Mesothelial cell of epicardium (in vitro differentiated cells): Measurements from ENCODE around the gene FRK. TPM values are rescaled to one million over a fixed set of nuclear protein-coding genes. Genes with fewer than 3 reads are reported as not detected.

ENCODE experiments used
- DNase-seq, 2 experiments: peaks; one replicate each; pipeline ENCODE4 v3.0.0; 2021; ENCODE audit warnings: low spot score in 2 of 2; ENCODE audit not compliant: unreplicated experiment in 2 of 2
- H3K27ac Mint-ChIP-seq: 2 replicates; pipeline ENCODE4 v1.8.0; 2021; ENCODE audit warnings: mixed read lengths
- H3K27me3 Mint-ChIP-seq: 2 replicates; pipeline ENCODE4 v1.8.0; 2021; ENCODE audit warnings: low read depth, mixed read lengths
- H3K36me3 Mint-ChIP-seq: 2 replicates; pipeline ENCODE4 v1.8.0; 2021; ENCODE audit warnings: mixed read lengths
- H3K4me1 Mint-ChIP-seq: 2 replicates; pipeline ENCODE4 v1.8.0; 2021; ENCODE audit warnings: mixed read lengths
- H3K4me3 Mint-ChIP-seq: 2 replicates; pipeline ENCODE4 v1.8.0; 2021; ENCODE audit warnings: mild to moderate bottlenecking, moderate library complexity, mixed read lengths
- H3K9me3 Mint-ChIP-seq: 2 replicates; pipeline ENCODE4 v1.8.0; 2021; ENCODE audit warnings: mixed read lengths
- total RNA-seq: library from RNA; stranded (reverse); gene quantifications from 3 replicates; pipeline ENCODE4 v1.2.1, GENCODE V29; 2021
- TF ChIP-seq, protein P1 (sequence below): fragments of 200-600 bp; sonication (generic); IDR thresholded peaks from one replicate; pipeline ENCODE4 v1.5.0; 2021; ENCODE audit warnings: antibody characterized with exemption; ENCODE audit not compliant: unreplicated experiment

FRK gene
- total RNA-seq, 1 donor from 2014 or later = 5.1 TPM

DNA sequence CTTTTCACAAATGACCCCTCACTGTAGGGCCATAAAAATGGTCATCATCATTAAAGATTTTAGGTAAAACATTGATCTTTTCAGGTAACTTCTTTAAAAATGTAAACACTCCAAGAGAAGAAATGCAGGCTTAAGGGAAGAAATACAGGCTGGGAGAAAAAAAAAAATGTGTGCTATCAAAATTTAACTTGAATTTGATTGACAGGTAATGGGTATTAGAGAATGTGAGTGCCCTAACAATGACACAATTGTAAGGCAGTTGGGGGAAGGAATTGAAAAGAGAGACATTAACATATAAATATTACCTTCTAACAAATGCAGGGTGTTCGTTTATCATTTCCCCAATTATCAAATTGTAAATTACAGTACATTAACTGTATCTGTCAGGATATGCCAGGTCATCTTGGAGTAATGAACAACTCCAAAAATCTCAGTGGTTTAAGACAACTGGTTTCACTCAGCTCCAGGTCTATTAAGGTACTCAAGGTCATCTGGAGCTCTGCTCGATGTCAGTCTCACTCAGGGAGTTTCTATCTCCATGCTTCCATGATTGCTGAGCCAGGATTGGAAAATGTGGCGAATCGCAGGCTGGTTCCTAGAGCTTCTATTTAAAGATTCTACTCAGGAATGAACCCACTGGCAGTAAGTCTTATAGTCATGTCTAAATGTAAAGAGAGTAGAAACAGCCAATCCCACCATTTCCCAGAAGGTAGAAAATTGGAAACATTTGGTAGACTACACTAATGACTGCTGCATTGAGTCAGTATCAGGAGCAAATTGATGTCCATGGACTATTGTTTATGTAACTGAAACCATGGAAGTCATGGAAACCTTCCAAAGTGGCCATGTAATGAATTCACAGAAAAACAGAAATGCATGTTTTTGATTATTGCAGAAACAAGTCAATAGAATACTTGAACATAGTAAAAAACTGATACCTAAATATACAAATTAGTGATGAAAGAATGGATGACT lies 55.6 kb downstream of the FRK start:
- H3K27me3 Mint-ChIP-seq = no peaks in the 10 kb centered on the region
- TF ChIP-seq, protein P1, sequence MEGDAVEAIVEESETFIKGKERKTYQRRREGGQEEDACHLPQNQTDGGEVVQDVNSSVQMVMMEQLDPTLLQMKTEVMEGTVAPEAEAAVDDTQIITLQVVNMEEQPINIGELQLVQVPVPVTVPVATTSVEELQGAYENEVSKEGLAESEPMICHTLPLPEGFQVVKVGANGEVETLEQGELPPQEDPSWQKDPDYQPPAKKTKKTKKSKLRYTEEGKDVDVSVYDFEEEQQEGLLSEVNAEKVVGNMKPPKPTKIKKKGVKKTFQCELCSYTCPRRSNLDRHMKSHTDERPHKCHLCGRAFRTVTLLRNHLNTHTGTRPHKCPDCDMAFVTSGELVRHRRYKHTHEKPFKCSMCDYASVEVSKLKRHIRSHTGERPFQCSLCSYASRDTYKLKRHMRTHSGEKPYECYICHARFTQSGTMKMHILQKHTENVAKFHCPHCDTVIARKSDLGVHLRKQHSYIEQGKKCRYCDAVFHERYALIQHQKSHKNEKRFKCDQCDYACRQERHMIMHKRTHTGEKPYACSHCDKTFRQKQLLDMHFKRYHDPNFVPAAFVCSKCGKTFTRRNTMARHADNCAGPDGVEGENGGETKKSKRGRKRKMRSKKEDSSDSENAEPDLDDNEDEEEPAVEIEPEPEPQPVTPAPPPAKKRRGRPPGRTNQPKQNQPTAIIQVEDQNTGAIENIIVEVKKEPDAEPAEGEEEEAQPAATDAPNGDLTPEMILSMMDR = no peak
- DNase-seq = no peak
- no peak overlapping the region for H3K27ac Mint-ChIP-seq
- H3K36me3 Mint-ChIP-seq = peaks cover 11% of the 10 kb centered on the region
- H3K4me3 Mint-ChIP-seq = no peak overlapping the region
- H3K4me1 Mint-ChIP-seq = peaks cover 8% of the 10 kb centered on the region
- H3K9me3 Mint-ChIP-seq = no peaks in the 10 kb centered on the region

DNA sequence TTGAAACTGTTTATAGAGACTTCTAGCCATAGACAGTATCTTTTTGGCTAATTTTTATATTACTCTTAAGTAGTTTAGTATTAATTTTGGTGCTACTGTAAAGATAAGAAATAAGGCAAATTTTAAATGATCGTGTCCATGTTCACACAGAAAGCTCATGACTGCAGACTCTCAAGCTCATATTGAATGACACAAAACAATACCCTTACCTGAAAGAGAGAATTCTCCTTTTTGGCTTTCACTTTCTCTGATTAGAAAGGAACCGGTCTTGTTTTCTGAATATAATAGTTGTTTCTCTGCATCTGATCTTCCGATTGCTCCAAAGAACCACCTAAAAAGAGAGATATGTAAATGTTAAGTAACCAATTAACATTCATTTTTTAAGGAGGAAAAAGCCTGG lies 57.0 kb downstream of the FRK start:
- peaks cover 6% of the 10 kb centered on the region for H3K4me1 Mint-ChIP-seq
- no peaks in the 10 kb centered on the region for H3K27me3 Mint-ChIP-seq

DNA sequence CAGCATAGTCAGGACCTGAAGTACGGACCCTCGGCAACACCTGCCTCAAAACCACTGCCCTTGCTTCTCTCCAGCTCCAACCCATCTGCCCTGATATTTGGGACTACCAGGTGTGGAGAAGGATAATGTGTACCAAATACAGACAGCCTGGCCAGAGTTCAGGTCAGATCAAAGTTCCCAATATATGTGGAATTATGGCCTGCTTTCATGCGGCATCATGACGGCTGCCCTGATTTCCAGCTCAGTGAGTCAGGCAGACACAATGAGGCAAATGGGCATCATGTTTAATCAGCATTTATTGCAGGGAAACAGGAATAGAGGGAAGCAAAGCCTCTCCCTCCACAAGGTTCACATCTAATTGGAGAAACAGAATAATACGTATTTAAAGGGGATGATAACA lies 57.9 kb downstream of the FRK start:
- no peaks in the 10 kb centered on the region for H3K9me3 Mint-ChIP-seq
- TF ChIP-seq, protein P1 = no peak

More for the DNA sequence above, 57.0 kb downstream of the FRK start:
- no peaks in the 10 kb centered on the region for H3K9me3 Mint-ChIP-seq
- TF ChIP-seq, protein P1 = no peak
- no peak for DNase-seq
- H3K36me3 Mint-ChIP-seq = peaks cover 11% of the 10 kb centered on the region
- no peak overlapping the region for H3K27ac Mint-ChIP-seq
- H3K4me3 Mint-ChIP-seq = no peak overlapping the region

DNA sequence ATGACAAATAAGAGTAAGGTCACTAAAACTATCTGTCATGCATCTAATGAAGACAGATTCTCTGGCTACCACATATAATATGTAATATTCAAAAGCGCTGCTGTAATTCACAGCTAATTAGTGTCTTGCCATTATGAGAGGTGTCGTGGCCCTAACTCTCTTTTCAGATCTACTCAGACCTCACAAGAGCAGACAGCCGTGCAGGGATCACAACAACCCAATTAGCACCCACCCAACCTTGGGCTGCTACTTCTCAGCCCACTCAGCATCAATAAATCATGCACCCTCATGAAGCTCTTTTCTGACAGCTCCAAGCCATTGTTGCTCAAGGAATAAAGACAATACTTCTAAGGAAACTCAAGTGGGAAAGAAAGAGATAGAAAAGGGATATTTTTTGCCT lies 61.5 kb downstream of the FRK start:
- Mint-ChIP-seq H3K9me3 (no peaks in the 10 kb centered on the region), H3K27me3 (no peaks in the 10 kb centered on the region), H3K4me3 (no peak overlapping the region), H3K36me3 (peaks cover 11% of the 10 kb centered on the region), H3K4me1 (peaks cover 7% of the 10 kb centered on the region), H3K27ac (no peak overlapping the region)
- TF ChIP-seq, protein P1 = no peak
- DNase-seq = no peak

More for the DNA sequence above, 57.9 kb downstream of the FRK start:
- DNase-seq = no peak
- Mint-ChIP-seq H3K27me3 (no peaks in the 10 kb centered on the region), H3K4me1 (peaks cover 7% of the 10 kb centered on the region), H3K4me3 (no peak overlapping the region), H3K27ac (no peak overlapping the region), H3K36me3 (peaks cover 11% of the 10 kb centered on the region)

DNA sequence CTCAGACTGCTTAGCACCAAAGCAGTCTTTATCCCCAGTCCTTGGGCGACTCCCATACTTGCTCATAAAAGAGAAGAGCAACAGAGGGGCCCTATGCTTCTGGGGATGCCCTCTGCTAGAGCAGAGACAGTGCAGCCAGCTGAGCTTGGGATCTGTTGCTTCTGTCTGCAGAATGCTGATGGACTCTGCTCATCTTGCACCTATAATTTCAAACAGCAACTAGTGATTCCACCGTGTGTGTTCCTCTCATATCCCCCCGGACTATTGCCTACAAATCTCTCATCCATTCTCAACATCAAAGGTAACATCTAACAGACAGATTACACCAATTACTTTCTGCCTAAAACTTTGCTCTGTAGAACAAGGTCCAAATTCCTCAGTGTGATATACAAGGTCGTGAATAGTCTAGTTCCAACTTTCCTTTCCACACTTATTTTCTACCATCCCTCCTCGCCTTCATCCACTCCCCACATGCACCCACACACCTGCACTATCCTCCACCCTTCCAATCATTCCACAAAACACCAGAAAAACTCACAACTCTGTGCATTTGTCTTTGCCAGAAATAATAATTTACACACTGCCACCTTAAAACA lies 62.6 kb downstream of the FRK start:
- peaks cover 11% of the 10 kb centered on the region for H3K36me3 Mint-ChIP-seq
- no peak for DNase-seq
- H3K27me3 Mint-ChIP-seq = no peaks in the 10 kb centered on the region
- TF ChIP-seq, protein P1 = no peak
- H3K4me3 Mint-ChIP-seq = no peak overlapping the region
- H3K9me3 Mint-ChIP-seq = no peaks in the 10 kb centered on the region
- H3K27ac Mint-ChIP-seq = no peak overlapping the region
- H3K4me1 Mint-ChIP-seq = peaks cover 7% of the 10 kb centered on the region
